ENCODE results near the gene CHDH. TPM values are rescaled to one million over a fixed set of nuclear protein-coding genes. Genes with fewer than 3 reads are reported as not detected.

CHDH gene
- 17.7 and 17.9 TPM in 2 replicates for total RNA-seq
- long read RNA-seq, partial matches to known transcripts = 11 of 24 reads
- long read RNA-seq, other reads (novel, unspliced or antisense) = 13 of 24 reads

- peak; percentile 41 for DNase-seq (ENCODE audit: low spot score, unreplicated experiment)
- Mint-ChIP-seq H3K36me3 (ENCODE audit: insufficient read depth) (peaks cover 2% of the 10 kb centered on the region), H3K9me3 (ENCODE audit: low read depth) (no peaks in the 10 kb centered on the region), H3K27ac (peak within 1 kb of the TSS; percentile 88), H3K4me3 (ENCODE audit: low read depth) (peak within 1 kb of the TSS; percentile 76), H3K4me1 (ENCODE audit: low read depth) (peaks cover 31% of the 10 kb centered on the region), H3K27me3 (peaks cover 9% of the 10 kb centered on the region)
- TF ChIP-seq, protein P1, sequence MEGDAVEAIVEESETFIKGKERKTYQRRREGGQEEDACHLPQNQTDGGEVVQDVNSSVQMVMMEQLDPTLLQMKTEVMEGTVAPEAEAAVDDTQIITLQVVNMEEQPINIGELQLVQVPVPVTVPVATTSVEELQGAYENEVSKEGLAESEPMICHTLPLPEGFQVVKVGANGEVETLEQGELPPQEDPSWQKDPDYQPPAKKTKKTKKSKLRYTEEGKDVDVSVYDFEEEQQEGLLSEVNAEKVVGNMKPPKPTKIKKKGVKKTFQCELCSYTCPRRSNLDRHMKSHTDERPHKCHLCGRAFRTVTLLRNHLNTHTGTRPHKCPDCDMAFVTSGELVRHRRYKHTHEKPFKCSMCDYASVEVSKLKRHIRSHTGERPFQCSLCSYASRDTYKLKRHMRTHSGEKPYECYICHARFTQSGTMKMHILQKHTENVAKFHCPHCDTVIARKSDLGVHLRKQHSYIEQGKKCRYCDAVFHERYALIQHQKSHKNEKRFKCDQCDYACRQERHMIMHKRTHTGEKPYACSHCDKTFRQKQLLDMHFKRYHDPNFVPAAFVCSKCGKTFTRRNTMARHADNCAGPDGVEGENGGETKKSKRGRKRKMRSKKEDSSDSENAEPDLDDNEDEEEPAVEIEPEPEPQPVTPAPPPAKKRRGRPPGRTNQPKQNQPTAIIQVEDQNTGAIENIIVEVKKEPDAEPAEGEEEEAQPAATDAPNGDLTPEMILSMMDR (IDR thresholded peaks at IDR 0.05; ENCODE audit: unreplicated experiment) = no peak
These were observed at the start of gene CHDH, which contains the start of gene IL17RB for GRCh38 chr3:53846134-53846850. Gene CHDH (minus strand): TSS chr3:53846419. CDS start chr3:53824008, 22,411 bp downstream. Gene IL17RB (plus strand): TSS chr3:53846568. CDS start chr3:53846589, 21 bp downstream.

GRCh38 chr3:53892286-53892637 is 46.0 kb upstream of the CHDH start:
- peaks cover 27% of the 10 kb centered on the region for H3K4me1 Mint-ChIP-seq (ENCODE audit: low read depth)
- H3K27ac Mint-ChIP-seq = peak overlapping the region; percentile 100
- DNase-seq (ENCODE audit: low spot score, unreplicated experiment) = no peak
- H3K4me3 Mint-ChIP-seq (ENCODE audit: low read depth) = peak overlapping the region; percentile 97
- H3K27me3 Mint-ChIP-seq = peaks cover 30% of the 10 kb centered on the region
- H3K36me3 Mint-ChIP-seq (ENCODE audit: insufficient read depth) = peaks cover 6% of the 10 kb centered on the region
- H3K9me3 Mint-ChIP-seq (ENCODE audit: low read depth) = no peaks in the 10 kb centered on the region
- TF ChIP-seq, protein P1 (IDR thresholded peaks at IDR 0.05; ENCODE audit: unreplicated experiment) = no peak

DNA sequence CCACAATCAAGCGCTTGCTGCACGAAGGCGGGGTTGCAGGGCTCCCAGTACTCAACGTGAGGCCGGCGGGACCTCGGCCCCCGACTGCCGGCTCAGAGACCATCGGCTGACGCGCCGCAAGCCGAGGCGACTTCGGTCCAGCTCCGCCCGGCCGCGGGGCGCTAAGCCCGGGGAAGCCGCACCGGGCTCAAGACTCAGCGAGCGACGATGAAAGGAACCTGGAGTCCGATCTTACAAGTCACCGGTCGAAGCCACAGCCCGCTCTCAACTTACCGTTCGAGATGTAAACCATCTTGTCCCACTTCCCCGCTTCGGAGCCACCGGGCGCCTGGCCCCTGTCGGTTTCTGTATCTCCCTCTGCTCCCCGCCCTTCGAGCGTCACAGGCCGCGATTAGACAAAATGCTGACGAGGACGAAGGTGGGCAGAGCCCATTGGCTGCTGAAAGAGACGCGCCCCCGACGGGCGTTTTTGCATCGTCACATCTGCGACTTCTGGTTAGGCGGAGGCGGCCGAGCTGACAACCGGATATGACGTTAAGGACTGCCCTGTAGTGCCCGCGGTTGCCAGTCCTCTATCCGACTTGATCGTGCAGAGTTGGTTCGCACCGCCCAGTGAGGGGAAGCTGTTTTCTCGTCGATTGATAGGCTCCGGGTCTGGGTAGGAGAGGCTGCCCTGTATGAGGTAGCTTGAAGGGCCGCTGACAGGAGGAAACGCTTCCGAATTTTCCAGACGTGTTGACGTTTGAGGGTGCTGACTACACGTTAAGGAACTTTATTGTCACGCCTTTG is 45.5 kb upstream of the CHDH start, which contains the start of gene SELENOK:
TSS of gene SELENOK (minus strand) at position 363 of the 789 bp plus-strand sequence.
- H3K9me3 Mint-ChIP-seq (ENCODE audit: low read depth) = no peaks in the 10 kb centered on the region
- H3K27me3 Mint-ChIP-seq = peaks cover 25% of the 10 kb centered on the region
- peaks cover 9% of the 10 kb centered on the region for H3K36me3 Mint-ChIP-seq (ENCODE audit: insufficient read depth)
- peak within 1 kb of the TSS; percentile 97 for H3K4me3 Mint-ChIP-seq (ENCODE audit: low read depth)
- DNase-seq (ENCODE audit: low spot score, unreplicated experiment) = peak; percentile 92
- H3K4me1 Mint-ChIP-seq (ENCODE audit: low read depth) = peaks cover 27% of the 10 kb centered on the region
- TF ChIP-seq, protein P1 (IDR thresholded peaks at IDR 0.05; ENCODE audit: unreplicated experiment) = no peak
- peak within 1 kb of the TSS; percentile 100 for H3K27ac Mint-ChIP-seq

- no peak for DNase-seq (ENCODE audit: low spot score, unreplicated experiment)
- Mint-ChIP-seq H3K4me1 (ENCODE audit: low read depth) (peaks cover 27% of the 10 kb centered on the region), H3K36me3 (ENCODE audit: insufficient read depth) (peaks cover 10% of the 10 kb centered on the region), H3K4me3 (ENCODE audit: low read depth) (peak overlapping the region; percentile 97), H3K27me3 (peaks cover 20% of the 10 kb centered on the region), H3K9me3 (ENCODE audit: low read depth) (no peaks in the 10 kb centered on the region), H3K27ac (peak overlapping the region; percentile 100)
- TF ChIP-seq, protein P1 (IDR thresholded peaks at IDR 0.05; ENCODE audit: unreplicated experiment) = no peak
These were observed 44.7 kb upstream of the CHDH start for GRCh38 chr3:53890726-53891475.

Measured in progenitor cell of endocrine pancreas (in vitro differentiated cells).